Neural progenitor cell (in vitro differentiated cells): Measurements from ENCODE around the gene FBXL2.

Source experiments
- EZH2 ChIP-seq: fragments of 200-600 bp; sonication (generic); IDR thresholded peaks from 2 replicates; pipeline ENCODE4 v1.6.1; 2017; ENCODE audit warnings: antibody characterized with exemption, mild to moderate bottlenecking, moderate library complexity
- EZH2phosphoT487 ChIP-seq: fragments of 200-600 bp; sonication (generic); IDR thresholded peaks from 2 replicates; pipeline ENCODE4 v1.6.1; 2017; ENCODE audit warnings: antibody characterized with exemption
- TF ChIP-seq, protein P1 (sequence below): fragments of 200-600 bp; sonication (generic); IDR thresholded peaks from 2 replicates; pipeline ENCODE4 v1.5.1; 2017; ENCODE audit warnings: antibody characterized with exemption, mild to moderate bottlenecking

DNA sequence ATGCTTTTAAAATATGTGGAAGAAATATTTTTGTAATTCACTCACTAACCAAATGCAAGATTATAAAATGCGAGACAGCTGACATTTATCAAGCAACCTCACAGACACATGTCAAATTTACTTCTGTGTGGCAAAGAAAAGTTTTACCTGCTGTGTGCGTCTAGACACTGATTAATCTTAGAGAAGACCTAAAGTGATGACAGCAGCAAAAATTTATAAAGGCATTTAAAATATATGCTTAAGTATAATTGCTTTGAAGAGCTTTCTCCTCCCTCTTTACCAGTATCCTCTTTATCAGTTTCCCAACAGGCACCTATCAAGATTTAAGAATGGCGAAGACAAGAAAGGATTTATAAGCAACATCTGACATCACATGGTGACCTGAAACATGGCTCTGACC lies 125.7 kb downstream of the FBXL2 start:
- TF ChIP-seq, protein P1, sequence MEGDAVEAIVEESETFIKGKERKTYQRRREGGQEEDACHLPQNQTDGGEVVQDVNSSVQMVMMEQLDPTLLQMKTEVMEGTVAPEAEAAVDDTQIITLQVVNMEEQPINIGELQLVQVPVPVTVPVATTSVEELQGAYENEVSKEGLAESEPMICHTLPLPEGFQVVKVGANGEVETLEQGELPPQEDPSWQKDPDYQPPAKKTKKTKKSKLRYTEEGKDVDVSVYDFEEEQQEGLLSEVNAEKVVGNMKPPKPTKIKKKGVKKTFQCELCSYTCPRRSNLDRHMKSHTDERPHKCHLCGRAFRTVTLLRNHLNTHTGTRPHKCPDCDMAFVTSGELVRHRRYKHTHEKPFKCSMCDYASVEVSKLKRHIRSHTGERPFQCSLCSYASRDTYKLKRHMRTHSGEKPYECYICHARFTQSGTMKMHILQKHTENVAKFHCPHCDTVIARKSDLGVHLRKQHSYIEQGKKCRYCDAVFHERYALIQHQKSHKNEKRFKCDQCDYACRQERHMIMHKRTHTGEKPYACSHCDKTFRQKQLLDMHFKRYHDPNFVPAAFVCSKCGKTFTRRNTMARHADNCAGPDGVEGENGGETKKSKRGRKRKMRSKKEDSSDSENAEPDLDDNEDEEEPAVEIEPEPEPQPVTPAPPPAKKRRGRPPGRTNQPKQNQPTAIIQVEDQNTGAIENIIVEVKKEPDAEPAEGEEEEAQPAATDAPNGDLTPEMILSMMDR, result no peak
- TF ChIP-seq EZH2phosphoT487, result no peak
- TF ChIP-seq EZH2, result no peak
